Nephron (organoid): ENCODE results near the gene TMEM184B.

Experiments
- H3K27ac Mint-ChIP-seq, 3 experiments: 2 replicates each; pipeline ENCODE4 v1.8.0; 2020; ENCODE audit warnings: mixed read lengths in 3 of 3, mild to moderate bottlenecking in 2 of 3, moderate library complexity in 1 of 3
- H3K27me3 Mint-ChIP-seq: 2 replicates; pipeline ENCODE4 v1.8.0; 2021; ENCODE audit warnings: low read depth, mild to moderate bottlenecking, moderate library complexity, mixed read lengths
- H3K36me3 Mint-ChIP-seq: 2 replicates; pipeline ENCODE4 v1.8.0; 2020; ENCODE audit warnings: low read depth, mixed read lengths
- H3K4me1 Mint-ChIP-seq: 2 replicates; pipeline ENCODE4 v1.8.0; 2020; ENCODE audit warnings: mixed read lengths
- H3K4me3 Mint-ChIP-seq, 3 experiments: 2 replicates each; pipeline ENCODE4 v1.8.0; 2020; ENCODE audit warnings: mild to moderate bottlenecking in 3 of 3, mixed read lengths in 3 of 3, moderate library complexity in 2 of 3
- H3K9me3 Mint-ChIP-seq: 2 replicates; pipeline ENCODE4 v1.8.0; 2020; ENCODE audit warnings: mixed read lengths
- TF ChIP-seq, protein P1 (sequence below), 3 experiments: fragments of 200-600 bp; sonication (generic); IDR thresholded peaks; one replicate each; pipeline ENCODE4 v1.5.0; 2021; ENCODE audit warnings: antibody characterized with exemption in 3 of 3; ENCODE audit not compliant: unreplicated experiment in 3 of 3

The TMEM184B gene

DNA sequence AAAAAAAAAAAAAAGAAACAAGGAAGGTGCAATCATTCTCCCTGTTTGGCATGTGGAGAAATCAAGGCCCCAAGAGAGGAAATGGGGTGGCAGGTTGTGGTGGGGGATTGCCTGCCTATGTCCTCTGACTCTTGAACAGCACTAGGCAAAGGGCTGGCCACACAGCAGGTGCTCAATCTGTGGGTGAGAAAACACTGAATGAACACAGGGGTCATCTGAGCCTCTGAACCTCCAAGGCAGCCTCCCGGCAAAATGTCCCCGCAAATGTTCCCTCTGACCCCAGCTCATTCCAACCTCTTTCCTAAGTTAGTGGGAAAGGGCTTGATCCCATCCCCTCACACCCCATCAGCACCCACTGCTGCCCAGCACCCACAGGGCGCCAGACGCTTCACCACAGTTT is 95.8 kb downstream of the TMEM184B start:
- Mint-ChIP-seq H3K27ac (peak overlapping the region in 2 of 3 experiments; percentile 48 to 70), H3K27me3 (no peaks in the 10 kb centered on the region), H3K36me3 (no peaks in the 10 kb centered on the region), H3K4me1 (peaks cover 38% of the 10 kb centered on the region), H3K4me3 (no peak overlapping the region), H3K9me3 (no peaks in the 10 kb centered on the region)
- TF ChIP-seq, protein P1, sequence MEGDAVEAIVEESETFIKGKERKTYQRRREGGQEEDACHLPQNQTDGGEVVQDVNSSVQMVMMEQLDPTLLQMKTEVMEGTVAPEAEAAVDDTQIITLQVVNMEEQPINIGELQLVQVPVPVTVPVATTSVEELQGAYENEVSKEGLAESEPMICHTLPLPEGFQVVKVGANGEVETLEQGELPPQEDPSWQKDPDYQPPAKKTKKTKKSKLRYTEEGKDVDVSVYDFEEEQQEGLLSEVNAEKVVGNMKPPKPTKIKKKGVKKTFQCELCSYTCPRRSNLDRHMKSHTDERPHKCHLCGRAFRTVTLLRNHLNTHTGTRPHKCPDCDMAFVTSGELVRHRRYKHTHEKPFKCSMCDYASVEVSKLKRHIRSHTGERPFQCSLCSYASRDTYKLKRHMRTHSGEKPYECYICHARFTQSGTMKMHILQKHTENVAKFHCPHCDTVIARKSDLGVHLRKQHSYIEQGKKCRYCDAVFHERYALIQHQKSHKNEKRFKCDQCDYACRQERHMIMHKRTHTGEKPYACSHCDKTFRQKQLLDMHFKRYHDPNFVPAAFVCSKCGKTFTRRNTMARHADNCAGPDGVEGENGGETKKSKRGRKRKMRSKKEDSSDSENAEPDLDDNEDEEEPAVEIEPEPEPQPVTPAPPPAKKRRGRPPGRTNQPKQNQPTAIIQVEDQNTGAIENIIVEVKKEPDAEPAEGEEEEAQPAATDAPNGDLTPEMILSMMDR (IDR thresholded peaks at IDR 0.05; ENCODE audit: unreplicated experiment in 3 of 3) = no peak

DNA sequence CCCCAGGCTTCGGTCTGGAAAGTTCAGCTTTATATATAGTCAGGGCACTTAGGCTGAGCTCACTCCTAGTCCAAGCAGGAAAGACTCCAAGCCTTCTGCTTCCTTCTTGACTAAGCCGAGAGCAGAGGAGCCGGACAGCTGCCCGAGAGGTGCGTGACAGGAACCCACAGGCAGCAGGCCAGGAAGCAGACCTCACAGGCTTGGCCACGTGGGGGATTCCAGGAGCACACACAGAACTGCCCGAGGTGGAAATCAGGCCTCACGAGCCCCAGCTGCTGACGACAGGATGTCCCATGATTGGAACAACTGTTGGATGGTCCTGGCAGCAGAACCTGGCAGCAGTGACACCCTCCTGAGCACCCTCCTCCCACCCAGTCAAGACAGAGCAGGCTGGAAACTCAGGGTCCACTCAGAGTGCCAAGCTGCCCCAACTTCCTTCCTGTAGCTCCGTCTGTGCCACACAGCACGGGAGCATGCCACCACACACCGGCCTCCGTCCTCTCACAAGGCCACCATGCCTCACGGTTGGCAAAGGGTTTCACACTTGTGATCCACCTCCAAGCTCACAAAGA is 96.6 kb downstream of the TMEM184B start:
- H3K27ac Mint-ChIP-seq = peak overlapping the region in 1 of 3 experiments; percentile 64
- H3K9me3 Mint-ChIP-seq = no peaks in the 10 kb centered on the region
- no peak overlapping the region for H3K4me3 Mint-ChIP-seq
- H3K4me1 Mint-ChIP-seq = peaks cover 30% of the 10 kb centered on the region
- no peaks in the 10 kb centered on the region for H3K27me3 Mint-ChIP-seq
- no peaks in the 10 kb centered on the region for H3K36me3 Mint-ChIP-seq
- TF ChIP-seq, protein P1 (IDR thresholded peaks at IDR 0.05; ENCODE audit: unreplicated experiment in 3 of 3) = no peak

DNA sequence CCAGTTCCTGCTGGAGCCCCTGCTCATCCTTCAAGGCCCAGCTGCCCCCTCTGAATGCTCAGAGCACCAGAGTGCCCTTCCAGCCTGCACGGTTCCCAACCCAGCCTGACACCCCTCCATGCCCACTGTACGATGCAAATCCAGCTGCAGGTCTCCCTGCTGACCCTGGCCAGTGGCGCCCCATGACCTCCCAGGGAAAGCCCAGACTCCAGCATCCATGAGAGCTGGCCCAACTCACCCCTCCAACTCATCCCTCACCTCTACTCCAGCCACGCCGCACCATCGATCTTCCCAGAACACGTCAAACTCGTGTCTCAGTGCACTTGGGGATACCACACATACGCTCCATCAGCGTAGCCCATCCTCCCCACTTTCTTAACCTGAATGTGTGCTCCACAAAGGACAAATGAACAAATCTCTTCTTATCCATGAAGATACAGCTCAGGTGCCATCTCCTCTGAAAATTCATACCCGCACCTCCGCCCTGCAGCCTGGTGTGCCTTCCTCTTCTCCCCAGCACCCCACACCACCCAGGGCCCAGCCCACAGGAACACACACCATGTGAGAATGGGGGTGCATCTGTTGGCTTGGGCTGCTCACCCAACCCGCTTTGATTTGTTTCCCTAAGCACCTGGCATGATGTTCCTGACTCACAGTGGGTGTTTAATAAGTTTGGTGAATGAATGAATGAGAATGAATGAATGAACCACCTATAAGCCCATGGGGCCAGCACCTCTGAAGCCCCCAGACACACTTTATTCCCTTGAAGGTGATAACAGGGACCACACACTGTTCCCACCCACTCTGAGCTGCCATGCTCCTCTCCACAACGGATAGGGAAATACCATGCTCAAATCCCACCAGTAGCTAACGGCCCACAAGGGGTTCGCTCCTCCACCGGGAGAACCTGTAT is 97.3 kb downstream of the TMEM184B start:
- Mint-ChIP-seq H3K4me1 (peaks cover 22% of the 10 kb centered on the region), H3K27ac (peak overlapping the region in 1 of 3 experiments; percentile 64), H3K4me3 (no peak overlapping the region), H3K9me3 (no peaks in the 10 kb centered on the region), H3K27me3 (peaks cover 1% of the 10 kb centered on the region), H3K36me3 (no peaks in the 10 kb centered on the region)
- TF ChIP-seq, protein P1 (IDR thresholded peaks at IDR 0.05; ENCODE audit: unreplicated experiment in 3 of 3) = no peak

DNA sequence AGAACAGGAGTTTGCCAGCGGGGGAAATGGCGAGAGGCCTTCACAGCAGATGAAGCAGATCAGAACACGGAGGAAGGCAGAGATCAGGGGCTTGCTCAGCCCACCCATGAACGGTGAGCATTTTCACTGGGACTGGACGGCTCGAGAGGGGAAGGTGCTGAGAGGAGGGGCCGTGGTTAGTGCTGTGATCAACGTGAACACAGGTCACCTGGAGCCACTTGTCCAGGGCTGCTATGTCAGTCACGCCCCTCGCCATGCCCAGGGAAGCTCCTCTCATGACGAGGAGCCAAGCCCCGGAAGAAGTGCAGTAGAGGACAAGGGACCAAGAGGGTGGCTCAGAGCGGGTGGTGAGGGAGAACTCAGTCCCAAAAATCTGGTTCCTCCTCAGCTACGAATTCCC is 98.2 kb downstream of the TMEM184B start:
- Mint-ChIP-seq H3K9me3 (no peaks in the 10 kb centered on the region), H3K27me3 (peaks cover 4% of the 10 kb centered on the region), H3K36me3 (no peaks in the 10 kb centered on the region), H3K4me1 (peaks cover 14% of the 10 kb centered on the region), H3K27ac (peak overlapping the region in 2 of 3 experiments; percentile 14 to 80), H3K4me3 (no peak overlapping the region)
- TF ChIP-seq, protein P1 (IDR thresholded peaks at IDR 0.05; ENCODE audit: unreplicated experiment in 3 of 3) = no peak

DNA sequence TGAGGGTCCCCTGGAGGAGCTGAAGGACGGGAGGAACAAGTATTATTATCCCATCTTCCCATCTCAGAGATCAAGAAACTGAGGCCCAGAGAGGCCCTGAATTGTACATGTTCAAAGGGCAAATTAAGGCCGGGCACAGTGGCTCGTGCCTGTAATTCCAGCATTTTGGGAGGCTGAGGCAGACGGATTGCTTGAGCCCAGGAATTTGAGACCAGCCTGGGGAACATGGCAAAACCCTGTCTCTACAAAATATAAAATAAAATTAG is 99.2 kb downstream of the TMEM184B start:
- TF ChIP-seq, protein P1 (IDR thresholded peaks at IDR 0.05; ENCODE audit: unreplicated experiment in 3 of 3) = no peak
- no peaks in the 10 kb centered on the region for H3K9me3 Mint-ChIP-seq
- peaks cover 4% of the 10 kb centered on the region for H3K27me3 Mint-ChIP-seq
- H3K4me1 Mint-ChIP-seq = peaks cover 6% of the 10 kb centered on the region
- H3K36me3 Mint-ChIP-seq = no peaks in the 10 kb centered on the region
- no peak overlapping the region for H3K27ac Mint-ChIP-seq
- no peak overlapping the region for H3K4me3 Mint-ChIP-seq
